RWPE1 (cell line): ENCODE data around the gene ARHGEF39.

ENCODE experiments used
- CTCF ChIA-PET: fragments of 350-600 bp; sonication (Branson Sonifier 250); formaldehyde crosslinking; extraction: SDS; loops from one replicate; lab custom pipeline; 2021; lab: Yijun Ruan, JAX
- POLR2A ChIA-PET: fragments of 400-600 bp; formaldehyde crosslinking; extraction: SDS; loops from one replicate; lab custom pipeline; 2020; ENCODE audit warnings: antibody characterized with exemption; ENCODE audit not compliant: low non-redundant PET; lab: Yijun Ruan, JAX
- DNase-seq: peaks from one replicate; pipeline ENCODE4 v3.0.0; 2012; ENCODE audit warnings: low spot score
- H3K27ac ChIP-seq: fragments of 450-650 bp; 2 replicates; pipeline ENCODE4 v1.5.1; 2017
- CTCF ChIP-seq: fragments of 450-650 bp; conservative IDR thresholded peaks from 2 replicates; pipeline ENCODE4 v1.5.1; 2017; ENCODE audit warnings: low read depth, mild to moderate bottlenecking

ARHGEF39 gene

GRCh38 chr9:35669331-35670145 lies 4.5 kb upstream of the ARHGEF39 start:
- no peak for TF ChIP-seq CTCF
- ChIA-PET CTCF (no interaction called here), POLR2A (interaction anchor here (0.5 kb wide), 1 partner anchor 9 kb away, joined by 8 read pairs; no protein-coding TSS in a partner anchor)

GRCh38 chr9:35667939-35668338 lies 2.9 kb upstream of the ARHGEF39 start:
- TF ChIP-seq CTCF, result no peak
- POLR2A ChIA-PET, result no interaction called here
- CTCF ChIA-PET, result interaction anchor here (1.1 kb wide), 1 partner anchor 30 kb away, joined by 3 read pairs; no protein-coding TSS in a partner anchor
- no peak overlapping the region for H3K27ac ChIP-seq
- DNase-seq, result no peak

More at GRCh38 chr9:35669331-35670145, 4.5 kb upstream of the ARHGEF39 start:
- DNase-seq, result peak; percentile 61
- peak overlapping the region; percentile 7; the same call in 1 of the 2 replicates for H3K27ac ChIP-seq

GRCh38 chr9:35666549-35666948 lies 1.6 kb upstream of the ARHGEF39 start:
- ChIA-PET CTCF (no interaction called here), POLR2A (no interaction called here)
- no peak for TF ChIP-seq CTCF
- H3K27ac ChIP-seq, result no peak overlapping the region
- DNase-seq, result no peak

- CTCF ChIA-PET, result interaction anchor here (1.8 kb wide), 1 partner anchor 30 kb away, joined by 10 read pairs; no protein-coding TSS in a partner anchor
- no peak for DNase-seq
- no peak overlapping the region for H3K27ac ChIP-seq
- POLR2A ChIA-PET, result interaction anchor here (1.0 to 1.5 kb wide), 2 partner anchors 7 to 91 kb away, joined by 3 to 6 read pairs; partner anchors contain the start of gene CA9
- TF ChIP-seq CTCF, result no peak
Measured at GRCh38 chr9:35666045-35666444, 1.1 kb upstream of the ARHGEF39 start.

- CTCF ChIA-PET, result interaction anchor here (1.8 kb wide), 1 partner anchor 31 kb away, joined by 10 read pairs; no protein-coding TSS in a partner anchor
- DNase-seq, result no peak
- POLR2A ChIA-PET, result interaction anchor here (1.0 to 1.8 kb wide), 3 partner anchors 8 to 92 kb away, joined by 3 to 6 read pairs (median 6); partner anchors contain the start of genes CA9 and TPM2
- H3K27ac ChIP-seq, result peak overlapping the region; percentile 88
- no peak for TF ChIP-seq CTCF
Measured at GRCh38 chr9:35665471-35665818, 450 bp upstream of the ARHGEF39 start.

- CTCF ChIA-PET, result no interaction called here
- H3K27ac ChIP-seq, result peak overlapping the region; percentile 88
- POLR2A ChIA-PET, result interaction anchor here (1.0 kb wide), 1 partner anchor 54 kb away, joined by 3 read pairs; no protein-coding TSS in a partner anchor
- no peak for TF ChIP-seq CTCF
- no peak for DNase-seq
Measured at GRCh38 chr9:35662437-35662836, 2.6 kb downstream of the ARHGEF39 start.
